Measurements from ENCODE around the gene STXBP6. TPM values are rescaled to one million over a fixed set of nuclear protein-coding genes. Genes with fewer than 3 reads are reported as not detected.

The STXBP6 gene
- total RNA-seq, 1 donor, result 5.8 TPM

GRCh38 chr14:24975393-24975792 is 74.6 kb downstream of the STXBP6 start:
- H3K79me2 ChIP-seq (ENCODE audit: insufficient read depth, low read length), result no peaks in the 10 kb centered on the region
- no peaks in the 10 kb centered on the region for H3K4me1 ChIP-seq (ENCODE audit: insufficient read depth, low read length)
- TF ChIP-seq CTCF (IDR thresholded peaks at IDR 0.05; ENCODE audit: extremely low read depth, low read depth, low read length), result no peak
- H3K27me3 ChIP-seq (ENCODE audit: insufficient read depth, low read length), result no peaks in the 10 kb centered on the region
- H3K36me3 ChIP-seq (ENCODE audit: insufficient read depth, low read length), result no peaks in the 10 kb centered on the region
- no peak overlapping the region for H3K27ac ChIP-seq (ENCODE audit: low read depth, low read length)
- DNase-seq (ENCODE audit: insufficient read length, low spot score, missing footprints), result no peak
- H4K20me1 ChIP-seq (ENCODE audit: insufficient read depth, low read length), result no peaks in the 10 kb centered on the region
- no peak overlapping the region for H2AFZ ChIP-seq (ENCODE audit: low read length)
- no peaks in the 10 kb centered on the region for H3K9me3 ChIP-seq (ENCODE audit: low read depth, low read length)
- no peak overlapping the region for H3K4me2 ChIP-seq (ENCODE audit: insufficient read depth, low read length)
- H3K4me3 ChIP-seq (ENCODE audit: insufficient read depth, low read length), result no peak overlapping the region

GRCh38 chr14:24974591-24975374 is 75.2 kb downstream of the STXBP6 start:
- TF ChIP-seq CTCF (IDR thresholded peaks at IDR 0.05; ENCODE audit: extremely low read depth, low read depth, low read length), result no peak
- Histone ChIP-seq H3K79me2 (ENCODE audit: insufficient read depth, low read length) (no peaks in the 10 kb centered on the region), H3K27ac (ENCODE audit: low read depth, low read length) (no peak overlapping the region), H4K20me1 (ENCODE audit: insufficient read depth, low read length) (no peaks in the 10 kb centered on the region), H3K9me3 (ENCODE audit: low read depth, low read length) (no peaks in the 10 kb centered on the region), H3K27me3 (ENCODE audit: insufficient read depth, low read length) (no peaks in the 10 kb centered on the region), H3K36me3 (ENCODE audit: insufficient read depth, low read length) (no peaks in the 10 kb centered on the region), H3K4me1 (ENCODE audit: insufficient read depth, low read length) (no peaks in the 10 kb centered on the region), H3K4me2 (ENCODE audit: insufficient read depth, low read length) (no peak overlapping the region), H3K4me3 (ENCODE audit: insufficient read depth, low read length) (no peak overlapping the region), H2AFZ (ENCODE audit: low read length) (no peak overlapping the region)
- DNase-seq (ENCODE audit: insufficient read length, low spot score, missing footprints), result no peak

DNA sequence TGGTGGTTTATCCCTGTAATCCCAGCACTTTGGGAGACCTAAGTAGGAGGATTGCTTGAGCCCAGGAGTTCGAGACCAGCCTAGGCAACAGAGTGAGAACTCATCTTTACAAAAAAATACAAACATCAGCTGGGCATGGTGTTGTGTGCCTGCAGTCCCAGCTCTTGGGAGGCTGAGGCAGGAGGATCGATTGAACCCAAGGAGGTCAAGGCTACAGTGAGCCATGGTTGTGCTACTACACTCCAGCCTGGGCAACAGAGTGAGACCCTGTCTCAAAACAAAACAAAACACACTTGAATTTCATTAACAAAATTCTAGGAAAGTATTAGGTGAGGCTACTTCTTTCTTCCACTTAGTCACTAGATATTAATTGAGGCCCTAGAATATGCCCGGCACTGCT is 77.1 kb downstream of the STXBP6 start:
- no peaks in the 10 kb centered on the region for H3K36me3 ChIP-seq (ENCODE audit: insufficient read depth, low read length)
- H2AFZ ChIP-seq (ENCODE audit: low read length), result no peak overlapping the region
- DNase-seq (ENCODE audit: insufficient read length, low spot score, missing footprints), result no peak
- TF ChIP-seq CTCF (IDR thresholded peaks at IDR 0.05; ENCODE audit: extremely low read depth, low read depth, low read length), result no peak
- H3K27me3 ChIP-seq (ENCODE audit: insufficient read depth, low read length), result no peaks in the 10 kb centered on the region
- H3K79me2 ChIP-seq (ENCODE audit: insufficient read depth, low read length), result no peaks in the 10 kb centered on the region
- no peaks in the 10 kb centered on the region for H4K20me1 ChIP-seq (ENCODE audit: insufficient read depth, low read length)
- no peak overlapping the region for H3K4me2 ChIP-seq (ENCODE audit: insufficient read depth, low read length)
- no peak overlapping the region for H3K27ac ChIP-seq (ENCODE audit: low read depth, low read length)
- H3K4me1 ChIP-seq (ENCODE audit: insufficient read depth, low read length), result no peaks in the 10 kb centered on the region
- H3K4me3 ChIP-seq (ENCODE audit: insufficient read depth, low read length), result no peak overlapping the region
- H3K9me3 ChIP-seq (ENCODE audit: low read depth, low read length), result no peaks in the 10 kb centered on the region

DNA sequence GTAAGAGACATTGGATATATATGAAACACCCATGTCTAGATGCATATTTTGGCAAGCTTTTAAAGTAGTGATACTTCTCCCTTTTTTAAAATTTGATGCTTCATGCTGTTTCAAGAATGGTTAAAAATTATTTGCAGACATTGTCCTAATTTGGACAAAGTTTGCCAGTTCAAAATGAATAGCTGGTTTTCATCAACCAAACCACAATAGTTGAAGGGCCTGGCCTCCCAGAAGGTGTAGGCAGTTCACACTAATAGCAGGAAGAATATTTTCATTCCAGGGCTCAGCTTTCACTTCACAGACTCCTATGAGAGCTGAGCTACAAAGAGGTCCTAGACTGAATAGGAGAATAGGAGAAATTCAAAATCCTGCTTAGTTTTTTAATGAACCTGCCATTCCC is 78.7 kb downstream of the STXBP6 start:
- no peak overlapping the region for H3K4me2 ChIP-seq (ENCODE audit: insufficient read depth, low read length)
- H2AFZ ChIP-seq (ENCODE audit: low read length), result no peak overlapping the region
- H3K36me3 ChIP-seq (ENCODE audit: insufficient read depth, low read length), result no peaks in the 10 kb centered on the region
- no peak overlapping the region for H3K4me3 ChIP-seq (ENCODE audit: insufficient read depth, low read length)
- no peak for TF ChIP-seq CTCF (IDR thresholded peaks at IDR 0.05; ENCODE audit: extremely low read depth, low read depth, low read length)
- no peaks in the 10 kb centered on the region for H3K9me3 ChIP-seq (ENCODE audit: low read depth, low read length)
- DNase-seq (ENCODE audit: insufficient read length, low spot score, missing footprints), result no peak
- no peak overlapping the region for H3K27ac ChIP-seq (ENCODE audit: low read depth, low read length)
- peaks cover 3% of the 10 kb centered on the region for H3K4me1 ChIP-seq (ENCODE audit: insufficient read depth, low read length)
- no peaks in the 10 kb centered on the region for H4K20me1 ChIP-seq (ENCODE audit: insufficient read depth, low read length)
- H3K79me2 ChIP-seq (ENCODE audit: insufficient read depth, low read length), result no peaks in the 10 kb centered on the region
- no peaks in the 10 kb centered on the region for H3K27me3 ChIP-seq (ENCODE audit: insufficient read depth, low read length)
